ENCODE data around the gene ANO8. TPM values are rescaled to one million over a fixed set of nuclear protein-coding genes. Genes with fewer than 3 reads are reported as not detected.

ANO8 gene
- total and polyA plus RNA-seq, 12 donors = 3.3 to 14.6 (median 8.0) TPM

DNA sequence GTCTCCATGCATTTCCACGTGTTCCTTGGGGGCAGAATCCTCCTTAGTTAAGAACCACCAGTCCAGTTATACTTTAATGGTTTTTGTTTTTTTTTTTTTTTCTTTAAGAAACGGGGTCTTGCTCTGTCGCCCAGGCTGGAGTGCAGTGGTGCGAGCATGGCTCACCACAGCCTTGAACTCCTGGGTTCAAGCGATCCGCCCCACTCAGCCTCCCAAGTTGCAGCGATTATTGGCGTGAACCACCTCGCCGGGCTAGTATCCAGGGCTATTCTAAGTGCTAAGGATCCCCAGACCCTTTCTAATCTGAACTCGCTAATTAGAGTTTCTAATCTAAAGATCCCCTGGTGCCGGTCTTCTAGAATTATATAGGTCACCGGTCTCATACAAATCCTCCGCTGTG is 41.0 kb downstream of the ANO8 start:
- peaks cover 0 to under 1% (median 0%) of the 10 kb centered on the region in 7 donors for H3K27me3 ChIP-seq
- no peak overlapping the region for H3K4me3 ChIP-seq
- TF ChIP-seq, protein P1, sequence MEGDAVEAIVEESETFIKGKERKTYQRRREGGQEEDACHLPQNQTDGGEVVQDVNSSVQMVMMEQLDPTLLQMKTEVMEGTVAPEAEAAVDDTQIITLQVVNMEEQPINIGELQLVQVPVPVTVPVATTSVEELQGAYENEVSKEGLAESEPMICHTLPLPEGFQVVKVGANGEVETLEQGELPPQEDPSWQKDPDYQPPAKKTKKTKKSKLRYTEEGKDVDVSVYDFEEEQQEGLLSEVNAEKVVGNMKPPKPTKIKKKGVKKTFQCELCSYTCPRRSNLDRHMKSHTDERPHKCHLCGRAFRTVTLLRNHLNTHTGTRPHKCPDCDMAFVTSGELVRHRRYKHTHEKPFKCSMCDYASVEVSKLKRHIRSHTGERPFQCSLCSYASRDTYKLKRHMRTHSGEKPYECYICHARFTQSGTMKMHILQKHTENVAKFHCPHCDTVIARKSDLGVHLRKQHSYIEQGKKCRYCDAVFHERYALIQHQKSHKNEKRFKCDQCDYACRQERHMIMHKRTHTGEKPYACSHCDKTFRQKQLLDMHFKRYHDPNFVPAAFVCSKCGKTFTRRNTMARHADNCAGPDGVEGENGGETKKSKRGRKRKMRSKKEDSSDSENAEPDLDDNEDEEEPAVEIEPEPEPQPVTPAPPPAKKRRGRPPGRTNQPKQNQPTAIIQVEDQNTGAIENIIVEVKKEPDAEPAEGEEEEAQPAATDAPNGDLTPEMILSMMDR (IDR thresholded peaks at IDR 0.05) = no peak
- no peak overlapping the region for H3K27ac ChIP-seq
- peaks cover 0 to 22% (median 5%) of the 10 kb centered on the region in 9 donors for H3K36me3 ChIP-seq
- intact Hi-C loops (cut with DNase I) = loop anchor here in 8 of 10 donors (2.0 to 10.0 kb wide), 4 partner anchors 91 to 99 kb away; partner anchors contain the start of gene CCDC194 (in 2 of the 8)
- H3K4me1 ChIP-seq = peaks cover 0 to 18% (median 0%) of the 10 kb centered on the region in 9 donors
- WGBS, 2 donors = 82 to 90% methylated on average over 14 of the region's 14 CpGs
- peaks cover 0 to 10% (median 0%) of the 10 kb centered on the region in 11 donors for H3K9me3 ChIP-seq
- ATAC-seq = no peak
- no peak for DNase-seq

DNA sequence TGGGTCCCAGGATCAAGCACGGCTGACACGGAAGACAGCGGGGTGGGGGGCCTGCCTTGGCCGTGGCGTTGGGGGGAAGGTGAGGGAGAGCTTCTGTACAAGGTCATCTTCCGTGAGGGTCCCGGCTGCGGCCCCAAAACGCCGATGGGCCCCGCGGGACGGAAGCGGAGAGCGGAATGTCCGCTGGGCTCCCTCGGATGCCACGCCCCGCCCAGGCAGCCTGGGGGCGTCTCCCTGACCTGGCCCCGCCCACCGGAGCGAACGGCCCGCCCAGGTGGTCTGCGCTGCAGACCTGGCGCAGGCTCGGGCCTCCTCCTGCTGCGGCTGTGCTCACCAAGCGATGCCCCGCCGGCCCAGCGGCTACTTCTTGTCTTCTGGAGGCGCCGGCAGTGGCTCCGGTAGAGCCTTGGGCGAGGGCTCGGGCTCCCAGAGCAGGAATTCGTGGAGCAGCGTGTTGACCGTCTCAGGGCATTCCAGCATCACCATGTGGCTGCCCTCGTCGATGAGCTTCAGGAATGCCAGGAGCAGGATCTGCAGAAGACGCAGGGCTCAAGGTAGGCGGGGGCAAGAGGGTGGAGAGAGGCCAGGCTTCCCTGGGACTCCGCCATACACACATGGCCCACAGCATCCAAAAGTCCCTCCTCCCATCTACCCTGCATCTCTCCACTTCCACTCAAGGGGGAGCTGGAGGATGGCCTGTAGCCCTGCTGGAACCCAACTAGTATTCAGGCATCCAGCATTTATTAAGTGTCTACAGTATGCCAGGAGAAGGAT is 42.2 kb downstream of the ANO8 start:
- peaks cover 0 to 15% (median 0%) of the 10 kb centered on the region in 9 donors for H3K36me3 ChIP-seq
- intact Hi-C loops (cut with DNase I) = loop anchor here in 8 of 10 donors (2.0 to 10.0 kb wide), 4 partner anchors 92 to 100 kb away; partner anchors contain the start of gene CCDC194 (in 2 of the 8)
- peaks cover 0 to 18% (median 0%) of the 10 kb centered on the region in 9 donors for H3K4me1 ChIP-seq
- DNase-seq (peak; percentile 72 to 73), ATAC-seq (peak; percentile 83 to 94 (median 90))
- H3K9me3 ChIP-seq = no peaks in the 10 kb centered on the region
- H3K4me3 ChIP-seq = peak overlapping the region; percentile 16 to 70 (median 60)
- WGBS, 2 donors = 9 to 15% methylated on average over 46 of the region's 46 CpGs
- TF ChIP-seq, protein P1 (IDR thresholded peaks at IDR 0.05) = peak; percentile 32 to 76 (median 67)
- peaks cover 0 to 4% (median 0%) of the 10 kb centered on the region in 7 donors for H3K27me3 ChIP-seq
- H3K27ac ChIP-seq = peak overlapping the region in 8 of 10 donors; percentile 10 to 58 (median 43)

DNA sequence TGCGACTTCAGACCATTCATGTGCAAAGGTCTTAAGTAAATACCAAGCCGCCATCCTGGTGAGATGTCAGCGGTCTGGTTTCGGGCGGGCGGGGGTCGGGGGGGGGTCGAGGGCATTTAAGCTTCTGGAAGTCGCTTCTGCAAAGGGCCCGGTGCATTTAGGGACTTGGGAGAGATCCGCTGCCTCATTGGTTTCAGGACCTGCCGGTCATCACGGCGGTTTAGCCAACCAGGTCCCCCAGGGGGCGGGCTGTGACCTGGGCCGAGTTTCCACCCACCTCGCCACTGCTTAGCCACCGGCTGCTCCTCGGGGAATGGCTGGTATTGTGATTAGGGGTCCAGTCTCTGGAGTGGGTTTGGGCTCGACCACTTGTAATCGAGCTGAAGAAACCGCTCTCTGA is 45.2 kb downstream of the ANO8 start:
- Histone ChIP-seq H3K4me3 (peak overlapping the region in 2 of 10 donors; percentile 13 to 18), H3K27me3 (peaks cover 0 to 4% (median 0%) of the 10 kb centered on the region in 7 donors), H3K4me1 (peaks cover 0 to 18% (median 0%) of the 10 kb centered on the region in 9 donors), H3K36me3 (peaks cover 0 to 6% (median 0%) of the 10 kb centered on the region in 9 donors), H3K9me3 (no peaks in the 10 kb centered on the region), H3K27ac (no peak overlapping the region)
- intact Hi-C loops (cut with DNase I) = loop anchor here in 5 of 10 donors (10.0 kb wide), 3 partner anchors 75 to 515 kb away; partner anchors contain the start of gene USE1 (in 1 of the 5)
- DNase-seq (peak; percentile 73 to 77), ATAC-seq (peak in 4 of 8 donors; percentile 50 to 68 (median 54))
- 9 to 11% methylated on average over 22 of the region's 22 CpGs for WGBS, 2 donors
- TF ChIP-seq, protein P1 (IDR thresholded peaks at IDR 0.05) = peak in 1 of 9 donors; percentile 22

DNA sequence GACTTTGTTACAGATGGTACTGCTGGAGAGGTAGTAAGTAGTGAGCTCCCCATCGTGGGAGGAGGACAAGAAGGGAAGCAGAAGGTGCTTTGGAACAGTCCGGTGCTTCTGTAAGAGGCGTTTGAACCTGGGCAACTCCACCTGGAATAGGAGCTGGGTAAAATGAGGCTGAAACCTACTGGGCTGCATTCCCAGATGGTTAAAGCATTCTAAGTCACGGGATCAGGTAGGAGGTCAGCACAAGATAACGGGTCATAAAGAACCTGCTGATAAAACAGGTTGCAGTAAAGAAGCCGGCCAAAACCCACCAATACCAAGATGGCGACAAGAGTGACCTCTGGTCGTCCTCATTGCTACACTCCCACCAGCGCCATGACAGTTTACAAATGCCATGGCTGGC is 47.9 kb downstream of the ANO8 start:
- 85 to 89% methylated on average over 9 of the region's 9 CpGs for WGBS, 2 donors
- H3K4me1 ChIP-seq = peaks cover 8 to 18% (median 11%) of the 10 kb centered on the region in 9 donors
- H3K36me3 ChIP-seq = no peaks in the 10 kb centered on the region
- no peak overlapping the region for H3K27ac ChIP-seq
- ATAC-seq = no peak
- H3K4me3 ChIP-seq = no peak overlapping the region
- intact Hi-C loops (cut with DNase I) = loop anchor here in 5 of 10 donors (10.0 kb wide), 3 partner anchors 72 to 512 kb away; partner anchors contain the start of gene USE1 (in 1 of the 5)
- H3K9me3 ChIP-seq = no peaks in the 10 kb centered on the region
- no peak for DNase-seq
- peaks cover 5 to 12% (median 8%) of the 10 kb centered on the region in 7 donors for H3K27me3 ChIP-seq
- TF ChIP-seq, protein P1 (IDR thresholded peaks at IDR 0.05) = no peak
